B cell (primary cell): ENCODE results near the gene KLHDC7B. TPM values are rescaled to one million over a fixed set of nuclear protein-coding genes. Genes with fewer than 3 reads are reported as not detected.
A peak's percentile ranks its signal among the peaks of the same experiment; 100 is the strongest.

Experiments
- ATAC-seq: fragments of 200-7000 bp; cut with Tn5 transposase; one replicate; pipeline ENCODE4 v1.10.0; 2021; ENCODE audit warnings: low read depth, mild to moderate bottlenecking, moderate number of reproducible peaks, moderate library complexity
- CTCF ChIA-PET: fragments of 350-600 bp; sonication (Branson Sonifier 250); formaldehyde crosslinking; loops from one replicate; lab custom pipeline; 2021; ENCODE audit warnings: antibody characterized with exemption, inconsistent platforms; lab: Charles Lee
- POLR2A ChIA-PET: fragments of 350-600 bp; sonication (Branson Sonifier 250); formaldehyde crosslinking; loops from one replicate; lab custom pipeline; 2021; ENCODE audit warnings: antibody characterized with exemption; lab: Charles Lee
- DNase-seq: peaks from one replicate; pipeline ENCODE4 v3.0.0; 2013
- H2AFZ ChIP-seq: 2 replicates; pipeline ENCODE4 v1.6.1; 2012; ENCODE audit warnings: mild to moderate bottlenecking, low read depth, low read length; ENCODE audit not compliant: insufficient read depth, poor library complexity, severe bottlenecking
- H3K27ac ChIP-seq, 2 donors: 1 replicate in 1 of 2; 2 replicates in 1 of 2; pipeline ENCODE4 v1.5.1; 2012 to 2013; ENCODE audit warnings: low read length in 2 of 2, mild to moderate bottlenecking in 2 of 2, moderate library complexity in 1 of 2
- H3K27me3 ChIP-seq, 4 experiments: fragments of 200-600 bp in 1 of 4; sonication (generic) in 1 of 4; replicated peaks in 1 of 4; 1 replicate in 2 of 4; 2 replicates in 2 of 4; pipeline versions ENCODE4 v1.6.1 to v1.7.0; 2013 to 2016; ENCODE audit warnings: low read length in 3 of 4, mild to moderate bottlenecking in 2 of 4, mixed read lengths in 1 of 4, moderate library complexity in 1 of 4; ENCODE audit not compliant: insufficient read depth in 4 of 4, control insufficient read depth in 3 of 4; ENCODE audit errors: control extremely low read depth in 1 of 4
- H3K36me3 ChIP-seq, 2 experiments: replicated peaks in 1 of 2; 1 replicate in 1 of 2; 2 replicates in 1 of 2; pipeline versions ENCODE4 v1.6.1 to v1.7.1; 2013; ENCODE audit warnings: low read length in 1 of 2; ENCODE audit not compliant: insufficient read depth in 2 of 2, control insufficient read depth in 1 of 2; ENCODE audit errors: control extremely low read depth in 1 of 2, extremely low read depth in 1 of 2
- H3K4me1 ChIP-seq, 2 donors: fragments of 200-600 bp in 1 of 2; sonication (generic) in 1 of 2; 1 replicate in 1 of 2; 2 replicates in 1 of 2; pipeline versions ENCODE4 v1.5.1 to v1.6.1; 2013 to 2017; ENCODE audit warnings: low read length in 2 of 2; ENCODE audit not compliant: control insufficient read depth in 2 of 2, insufficient read depth in 2 of 2
- H3K4me2 ChIP-seq: replicated peaks from 2 replicates; pipeline ENCODE3; 2012; ENCODE audit warnings: mild to moderate bottlenecking, low read depth, low read length; ENCODE audit not compliant: poor library complexity, severe bottlenecking
- H3K4me3 ChIP-seq, 5 experiments: fragments of 200-600 bp in 1 of 5; sonication (generic) in 1 of 5; 1 replicate in 3 of 5; 2 replicates in 2 of 5; pipeline versions ENCODE4 v1.5.1 to v1.7.0; 2011 to 2016; ENCODE audit warnings: low read length in 4 of 5, mild to moderate bottlenecking in 4 of 5, low read depth in 2 of 5, control low read depth in 1 of 5, moderate library complexity in 1 of 5; ENCODE audit not compliant: insufficient read depth in 1 of 5; ENCODE audit errors: control extremely low read depth in 1 of 5, extremely low read depth in 1 of 5
- H3K79me2 ChIP-seq: fragments of 200-600 bp; sonication (generic); one replicate; pipeline ENCODE4 v1.6.0; 2016; ENCODE audit warnings: low read length; ENCODE audit not compliant: control insufficient read depth, insufficient read depth
- H3K9ac ChIP-seq: fragments of 200-600 bp; sonication (generic); 2 replicates; pipeline ENCODE4 v1.6.1; 2017; ENCODE audit warnings: mild to moderate bottlenecking, low read length, moderate library complexity
- H3K9me3 ChIP-seq, 3 donors: one replicate each; pipeline versions ENCODE4 v1.6.1 to v1.7.1; 2013; ENCODE audit warnings: low read length in 2 of 3; ENCODE audit not compliant: control insufficient read depth in 2 of 3, insufficient read depth in 1 of 3; ENCODE audit errors: control extremely low read depth in 1 of 3
- H4K20me1 ChIP-seq: 2 replicates; pipeline ENCODE4 v1.6.0; 2012; ENCODE audit warnings: mild to moderate bottlenecking, low read length; ENCODE audit not compliant: insufficient read depth, control insufficient read depth, poor library complexity, severe bottlenecking
- H3K27ac Mint-ChIP-seq: one replicate; pipeline ENCODE4 v1.8.0; 2021; ENCODE audit warnings: mixed read lengths
- H3K27me3 Mint-ChIP-seq: one replicate; pipeline ENCODE4 v1.8.0; 2021; ENCODE audit warnings: mixed read lengths
- H3K4me1 Mint-ChIP-seq: one replicate; pipeline ENCODE4 v1.8.0; 2021; ENCODE audit warnings: mixed read lengths
- H3K4me3 Mint-ChIP-seq: one replicate; pipeline ENCODE4 v1.8.0; 2021; ENCODE audit warnings: mixed read lengths
- H3K9me3 Mint-ChIP-seq: one replicate; pipeline ENCODE4 v1.8.0; 2022; ENCODE audit warnings: mixed read lengths; ENCODE audit not compliant: insufficient read depth
- CTCF ChIP-seq: fragments of 200-600 bp; IDR thresholded peaks from one replicate; pipeline ENCODE4 v1.8.0; 2022; ENCODE audit warnings: antibody characterized with exemption, mild to moderate bottlenecking
- EZH2 ChIP-seq: IDR thresholded peaks from 2 replicates; pipeline ENCODE4 v1.6.1; 2012; ENCODE audit warnings: borderline replicate concordance, low read depth, mild to moderate bottlenecking, moderate library complexity, low read length; ENCODE audit not compliant: insufficient read depth, poor library complexity, severe bottlenecking
- WGBS: methylation state at CpG from one replicate; pipeline ENCODE4 v1.1.5; 2013; ENCODE audit warnings: missing lambda C conversion rate; ENCODE audit not compliant: insufficient coverage; 5-methylcytosine and 5-hydroxymethylcytosine counted together
- intact Hi-C: fragments of 100-400 bp; cut with micrococcal nuclease; formaldehyde crosslinking; loops from one replicate; pipeline ENCODE4 v1.10.0; 2022
- polyA plus RNA-seq: library from polyadenylated mRNA; depleted of rRNA; stranded (reverse); fragments of >200 nt; gene quantifications from 2 replicates; pipeline ENCODE4 v1.2.3, GENCODE V29; 2012
- total RNA-seq, 2 donors: library from RNA; stranded (reverse); fragments of 120-200 nt in 1 of 2; gene quantifications; 1 replicate in 1 of 2; 2 replicates in 1 of 2; pipeline versions ENCODE4 v1.2.3 to v1.2.4, GENCODE V29; 2013 to 2022

The KLHDC7B gene
- total and polyA plus RNA-seq, 2 donors (not counting 1 experiment from before 2014, with no cell fraction given) = 1.8 to 6.2 TPM

GRCh38 chr22:50542416-50542927 is 3.2 kb upstream of the KLHDC7B start:
- DNase-seq (peak; percentile 62), ATAC-seq (no peak)
- no peaks in the 10 kb centered on the region for H3K9me3 Mint-ChIP-seq
- Histone ChIP-seq H3K9ac (no peak overlapping the region), H3K36me3 (no peaks in the 10 kb centered on the region), H3K79me2 (no peaks in the 10 kb centered on the region), H3K27me3 (no peaks in the 10 kb centered on the region), H4K20me1 (no peaks in the 10 kb centered on the region), H3K4me3 (peak overlapping the region in 1 of 5 experiments; percentile 8), H3K4me1 (peaks cover 46 to 68% of the 10 kb centered on the region in 2 donors), H2AFZ (peak overlapping the region; percentile 34), H3K9me3 (no peaks in the 10 kb centered on the region), H3K27ac (peak overlapping the region; percentile 95 to 96), H3K4me2 (peak overlapping the region; percentile 1)
- ChIA-PET CTCF (interaction anchor here (0.9 to 1.5 kb wide), 2 partner anchors 17 kb away, joined by 5 to 10 read pairs; partner anchors contain the start of gene SCO2), POLR2A (interaction anchor here (3.4 to 4.6 kb wide), 2 partner anchors 11 to 15 kb away, joined by 40 to 104 read pairs; partner anchors contain the start of genes SCO2 and TYMP)
- H3K4me1 Mint-ChIP-seq = peaks cover 52% of the 10 kb centered on the region
- no peak for TF ChIP-seq EZH2
- TF ChIP-seq CTCF = no peak
- H3K27me3 Mint-ChIP-seq = no peaks in the 10 kb centered on the region
- peak overlapping the region; percentile 93 for H3K27ac Mint-ChIP-seq
- intact Hi-C loops = no loop called here
- peak overlapping the region; percentile 83 for H3K4me3 Mint-ChIP-seq
- 85% methylated on average over 14 of the region's 19 CpGs for WGBS
